ENCODE measurements around the gene FAM13A.
"Not testable (repeated sequence)": the region's sequence is repeated elsewhere in the genome, so short reads cannot be mapped to it uniquely, and the experiment has no call there.

Gene FAM13A

GRCh38 chr4:89009761-89010369 is 47.1 kb downstream of the FAM13A start:
- Histone ChIP-seq H3K36me3 (ENCODE audit: control insufficient read depth, insufficient read depth, low read length) (no peaks in the 10 kb centered on the region), H3K27ac (no peak overlapping the region), H3K4me2 (ENCODE audit: low read length) (no peak overlapping the region), H3K4me1 (peaks cover 4% of the 10 kb centered on the region), H3K79me2 (no peaks in the 10 kb centered on the region), H3K4me3 (ENCODE audit: low read depth, low read length) (no peak overlapping the region), H2AFZ (no peak overlapping the region), H3K9me3 (ENCODE audit: control insufficient read depth, low read length) (no peaks in the 10 kb centered on the region), H3K27me3 (ENCODE audit: control insufficient read depth, insufficient read depth, low read length) (no peaks in the 10 kb centered on the region), H3K9ac (no peak overlapping the region)
- TF ChIP-seq CTCF (IDR thresholded peaks at IDR 0.05): no peak

GRCh38 chr4:89009115-89009514 is 47.9 kb downstream of the FAM13A start:
- no peak overlapping the region for H3K4me2 ChIP-seq (ENCODE audit: low read length)
- H3K4me1 ChIP-seq: peaks cover 4% of the 10 kb centered on the region
- no peak overlapping the region for H3K4me3 ChIP-seq (ENCODE audit: low read depth, low read length)
- H3K79me2 ChIP-seq: no peaks in the 10 kb centered on the region
- H3K27me3 ChIP-seq (ENCODE audit: control insufficient read depth, insufficient read depth, low read length): no peaks in the 10 kb centered on the region
- H3K36me3 ChIP-seq (ENCODE audit: control insufficient read depth, insufficient read depth, low read length): no peaks in the 10 kb centered on the region
- no peak overlapping the region for H2AFZ ChIP-seq
- no peak overlapping the region for H3K27ac ChIP-seq
- H3K9ac ChIP-seq: no peak overlapping the region
- no peak for TF ChIP-seq CTCF (IDR thresholded peaks at IDR 0.05)
- H3K9me3 ChIP-seq (ENCODE audit: control insufficient read depth, low read length): no peaks in the 10 kb centered on the region

- Histone ChIP-seq H3K27me3 (ENCODE audit: control insufficient read depth, insufficient read depth, low read length) (no peaks in the 10 kb centered on the region), H3K36me3 (ENCODE audit: control insufficient read depth, insufficient read depth, low read length) (no peaks in the 10 kb centered on the region), H3K9ac (no peak overlapping the region), H3K4me1 (peaks cover 4% of the 10 kb centered on the region), H3K4me3 (ENCODE audit: low read depth, low read length) (no peak overlapping the region), H3K27ac (no peak overlapping the region), H3K4me2 (ENCODE audit: low read length) (no peak overlapping the region), H2AFZ (no peak overlapping the region), H3K79me2 (no peaks in the 10 kb centered on the region), H3K9me3 (ENCODE audit: control insufficient read depth, low read length) (no peaks in the 10 kb centered on the region)
- TF ChIP-seq CTCF (IDR thresholded peaks at IDR 0.05): no peak
These were observed 48.8 kb downstream of the FAM13A start for GRCh38 chr4:89008166-89008565.

GRCh38 chr4:89007338-89007939 is 49.5 kb downstream of the FAM13A start:
- Histone ChIP-seq H3K4me3 (ENCODE audit: low read depth, low read length) (no peak overlapping the region), H3K27me3 (ENCODE audit: control insufficient read depth, insufficient read depth, low read length) (no peaks in the 10 kb centered on the region), H3K9me3 (ENCODE audit: control insufficient read depth, low read length) (no peaks in the 10 kb centered on the region), H3K27ac (no peak overlapping the region), H3K4me2 (ENCODE audit: low read length) (no peak overlapping the region), H3K9ac (no peak overlapping the region), H3K36me3 (ENCODE audit: control insufficient read depth, insufficient read depth, low read length) (no peaks in the 10 kb centered on the region), H2AFZ (no peak overlapping the region), H3K79me2 (no peaks in the 10 kb centered on the region), H3K4me1 (peaks cover 5% of the 10 kb centered on the region)
- TF ChIP-seq CTCF (IDR thresholded peaks at IDR 0.05): no peak

- Histone ChIP-seq H3K27me3 (ENCODE audit: control insufficient read depth, insufficient read depth, low read length) (no peaks in the 10 kb centered on the region), H3K9ac (no peak overlapping the region), H3K4me2 (ENCODE audit: low read length) (no peak overlapping the region), H3K4me3 (ENCODE audit: low read depth, low read length) (no peak overlapping the region), H3K79me2 (no peaks in the 10 kb centered on the region), H3K9me3 (ENCODE audit: control insufficient read depth, low read length) (no peaks in the 10 kb centered on the region), H3K36me3 (ENCODE audit: control insufficient read depth, insufficient read depth, low read length) (no peaks in the 10 kb centered on the region), H2AFZ (no peak overlapping the region), H3K4me1 (peaks cover 7% of the 10 kb centered on the region), H3K27ac (no peak overlapping the region)
- TF ChIP-seq CTCF (IDR thresholded peaks at IDR 0.05): no peak
These were observed 50.7 kb downstream of the FAM13A start for GRCh38 chr4:89006307-89006706.

GRCh38 chr4:89005066-89005465 is 51.9 kb downstream of the FAM13A start:
- H2AFZ ChIP-seq; H3K27ac ChIP-seq; H3K36me3 ChIP-seq (ENCODE audit: control insufficient read depth, insufficient read depth, low read length); H3K4me3 ChIP-seq (ENCODE audit: low read depth, low read length); H3K79me2 ChIP-seq; H3K9me3 ChIP-seq (ENCODE audit: control insufficient read depth, low read length); H3K27me3 ChIP-seq (ENCODE audit: control insufficient read depth, insufficient read depth, low read length); H3K9ac ChIP-seq; H3K4me2 ChIP-seq (ENCODE audit: low read length): not testable (repeated sequence)
- peaks cover 12% of the 10 kb centered on the region for H3K4me1 ChIP-seq
